Transverse colon (tissue), 4 donors: ENCODE measurements around the gene FLYWCH1. TPM values are rescaled to one million over a fixed set of nuclear protein-coding genes. Genes with fewer than 3 reads are reported as not detected.
A peak's percentile ranks its signal among the peaks of the same experiment; 100 is the strongest.

ENCODE experiments used
- DNase-seq: peaks from one replicate; pipeline ENCODE4 v3.0.0-alpha.2; 2019
- H3K27ac ChIP-seq, 4 donors: fragments of 200-600 bp; sonication (generic); 2 replicates each; pipeline ENCODE4 v1.5.1; 2016 to 2018; ENCODE audit warnings: inconsistent platforms in 4 of 4
- H3K27me3 ChIP-seq: fragments of 200-600 bp; sonication (generic); 2 replicates; pipeline ENCODE4 v1.5.1; 2017; ENCODE audit warnings: inconsistent platforms
- H3K36me3 ChIP-seq, 4 donors: fragments of 200-600 bp; sonication (generic); 2 replicates each; pipeline ENCODE4 v1.5.1; 2017 to 2019; ENCODE audit warnings: inconsistent platforms in 4 of 4
- H3K4me1 ChIP-seq, 4 donors: fragments of 200-600 bp; sonication (generic); 2 replicates each; pipeline ENCODE4 v1.5.1; 2017 to 2020; ENCODE audit warnings: inconsistent platforms in 4 of 4
- H3K4me3 ChIP-seq, 4 donors: fragments of 200-600 bp; sonication (generic); 1 replicate in 1 of 4; 2 replicates in 3 of 4; pipeline versions ENCODE4 v1.5.1 to v1.6.1; 2017 to 2019; ENCODE audit warnings: inconsistent platforms in 4 of 4
- H3K9me3 ChIP-seq, 2 donors: fragments of 200-600 bp; sonication (generic); 2 replicates each; pipeline ENCODE4 v1.5.1; 2017 to 2019; ENCODE audit warnings: inconsistent platforms in 2 of 2
- EP300 ChIP-seq: sonication (generic); formaldehyde crosslinking; IDR thresholded peaks from one replicate; pipeline ENCODE4 v1.6.1; 2017; ENCODE audit warnings: antibody characterized with exemption, low read depth
- POLR2A ChIP-seq: fragments of 450-650 bp; IDR thresholded peaks from one replicate; pipeline ENCODE4 v1.6.1; 2016; ENCODE audit warnings: antibody characterized with exemption, mild to moderate bottlenecking, moderate library complexity
- POLR2AphosphoS5 ChIP-seq, 3 donors: sonication (generic); formaldehyde crosslinking; IDR thresholded peaks; one replicate each; pipeline ENCODE4 v1.6.1; 2016; ENCODE audit warnings: antibody characterized with exemption in 3 of 3
- WGBS, 2 donors: methylation state at CpG; one replicate each; pipeline ENCODE4 v1.1.5; 2018; ENCODE audit warnings: low coverage in 1 of 2; 5-methylcytosine and 5-hydroxymethylcytosine counted together
- in situ Hi-C, 4 donors: fragments of 200-750 bp; cut with MboI; loops; one replicate each; pipeline versions ENCODE4 v1.15.0 to v1.15.1; 2017; ENCODE audit warnings: low sequenced_read_pairs in 3 of 4, low pct_ligation_motif_present in 1 of 4, low pct_unique_long_range_greater_than_20kb in 1 of 4
- intact Hi-C: fragments of 100-400 bp; cut with DNase I; formaldehyde crosslinking; loops from one replicate; pipeline ENCODE4 v1.15.1; 2023; ENCODE audit warnings: low total_unique reads
- total RNA-seq, 4 donors: library from RNA; depleted of rRNA; stranded (reverse); fragments of >200 nt; gene quantifications; one replicate each; pipeline ENCODE4 v1.1.0, GENCODE V29; 2016
- TF ChIP-seq, protein P1 (sequence below), 5 experiments: fragments of 200-600 bp in 3 of 5; fragments of 450-650 bp in 2 of 5; sonication (generic) in 3 of 5; IDR thresholded peaks; 1 replicate in 2 of 5; 2 replicates in 3 of 5; pipeline ENCODE4 v1.5.1; 2016 to 2017; ENCODE audit warnings: antibody characterized with exemption in 5 of 5, inconsistent platforms in 3 of 5, mild to moderate bottlenecking in 2 of 5, moderate library complexity in 1 of 5

The FLYWCH1 gene
- total RNA-seq, 4 donors from 2014 or later = 29.1 to 59.1 (median 34.6) TPM

- no peak for DNase-seq
- H3K4me3 ChIP-seq = no peak overlapping the region
- H3K4me1 ChIP-seq = peaks cover 0 to 23% (median 7%) of the 10 kb centered on the region in 4 donors
- no peaks in the 10 kb centered on the region for H3K9me3 ChIP-seq
- no peak for TF ChIP-seq POLR2A
- no peak for TF ChIP-seq POLR2AphosphoS5 (IDR thresholded peaks at IDR 0.05)
- TF ChIP-seq, protein P1, sequence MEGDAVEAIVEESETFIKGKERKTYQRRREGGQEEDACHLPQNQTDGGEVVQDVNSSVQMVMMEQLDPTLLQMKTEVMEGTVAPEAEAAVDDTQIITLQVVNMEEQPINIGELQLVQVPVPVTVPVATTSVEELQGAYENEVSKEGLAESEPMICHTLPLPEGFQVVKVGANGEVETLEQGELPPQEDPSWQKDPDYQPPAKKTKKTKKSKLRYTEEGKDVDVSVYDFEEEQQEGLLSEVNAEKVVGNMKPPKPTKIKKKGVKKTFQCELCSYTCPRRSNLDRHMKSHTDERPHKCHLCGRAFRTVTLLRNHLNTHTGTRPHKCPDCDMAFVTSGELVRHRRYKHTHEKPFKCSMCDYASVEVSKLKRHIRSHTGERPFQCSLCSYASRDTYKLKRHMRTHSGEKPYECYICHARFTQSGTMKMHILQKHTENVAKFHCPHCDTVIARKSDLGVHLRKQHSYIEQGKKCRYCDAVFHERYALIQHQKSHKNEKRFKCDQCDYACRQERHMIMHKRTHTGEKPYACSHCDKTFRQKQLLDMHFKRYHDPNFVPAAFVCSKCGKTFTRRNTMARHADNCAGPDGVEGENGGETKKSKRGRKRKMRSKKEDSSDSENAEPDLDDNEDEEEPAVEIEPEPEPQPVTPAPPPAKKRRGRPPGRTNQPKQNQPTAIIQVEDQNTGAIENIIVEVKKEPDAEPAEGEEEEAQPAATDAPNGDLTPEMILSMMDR (IDR thresholded peaks at IDR 0.05) = no peak
- no peak for TF ChIP-seq EP300
- WGBS, 2 donors = 86 to 88% methylated on average over 6 to 13 of the region's 13 CpGs
- H3K36me3 ChIP-seq = peaks cover 0 to 11% (median 0%) of the 10 kb centered on the region in 4 donors
- in situ Hi-C loops (loop anchor here in 1 of 4 donors (5.0 kb wide), 1 partner anchor 38 kb away; no protein-coding TSS in a partner anchor), intact Hi-C loops (no loop called here)
- H3K27me3 ChIP-seq = no peaks in the 10 kb centered on the region
- H3K27ac ChIP-seq = no peak overlapping the region
These were observed 3.6 kb downstream of the FLYWCH1 start for GRCh38 chr16:2915196-2915929.

DNA sequence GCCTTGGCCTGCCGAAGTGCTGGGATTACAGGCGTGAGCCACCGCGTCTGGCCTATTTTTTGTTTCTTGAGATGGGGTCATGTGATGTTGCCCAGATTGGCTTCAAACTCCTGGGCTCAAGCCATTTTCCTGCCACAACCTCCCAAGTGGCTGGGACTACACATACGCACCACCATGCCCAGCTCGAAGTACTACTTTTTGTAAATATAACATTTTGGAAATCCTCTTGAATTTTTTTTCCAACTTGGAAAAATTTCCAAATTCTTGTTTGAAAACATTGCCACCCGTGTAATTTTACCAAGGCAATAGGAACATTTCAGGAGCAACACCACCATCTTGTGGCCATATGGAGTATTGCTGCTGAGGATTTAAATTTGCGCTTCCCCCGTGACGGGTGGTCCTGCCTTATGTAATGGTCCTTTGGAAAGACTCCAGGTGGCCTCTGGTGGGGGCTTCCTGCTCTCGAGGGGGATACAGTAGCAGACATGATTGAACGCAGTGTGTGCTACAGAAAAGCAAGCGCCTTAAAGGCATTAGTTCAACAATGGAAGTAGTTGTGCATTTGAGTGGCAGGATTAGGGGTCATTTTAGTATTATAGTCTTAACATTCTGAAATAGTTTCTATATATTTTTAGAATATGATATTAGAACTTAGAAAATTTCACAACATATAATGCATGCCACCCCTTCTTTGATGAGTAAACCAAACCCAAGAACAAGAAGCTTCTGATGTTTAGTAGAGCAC is 8.0 kb downstream of the FLYWCH1 start:
- TF ChIP-seq, protein P1 (IDR thresholded peaks at IDR 0.05) = peak; percentile 91 to 98 (median 93)
- no peak for TF ChIP-seq POLR2AphosphoS5 (IDR thresholded peaks at IDR 0.05)
- H3K4me3 ChIP-seq = no peak overlapping the region
- H3K27me3 ChIP-seq = no peaks in the 10 kb centered on the region
- peaks cover 0 to 11% (median 0%) of the 10 kb centered on the region in 4 donors for H3K36me3 ChIP-seq
- no peaks in the 10 kb centered on the region for H3K9me3 ChIP-seq
- intact Hi-C loops = loop anchor here (5.0 kb wide), 1 partner anchor 42 kb away; no protein-coding TSS in a partner anchor
- H3K4me1 ChIP-seq = peaks cover 0 to 7% (median 0%) of the 10 kb centered on the region in 4 donors
- in situ Hi-C loops = loop anchor here in 2 of 4 donors (5.0 to 10.0 kb wide), 2 partner anchors 42 to 45 kb away; no protein-coding TSS in a partner anchor
- 11 to 16% methylated on average over 10 to 13 of the region's 13 CpGs for WGBS, 2 donors
- peak; percentile 61 for DNase-seq
- H3K27ac ChIP-seq = peak overlapping the region; percentile 34 to 68 (median 62)

DNA sequence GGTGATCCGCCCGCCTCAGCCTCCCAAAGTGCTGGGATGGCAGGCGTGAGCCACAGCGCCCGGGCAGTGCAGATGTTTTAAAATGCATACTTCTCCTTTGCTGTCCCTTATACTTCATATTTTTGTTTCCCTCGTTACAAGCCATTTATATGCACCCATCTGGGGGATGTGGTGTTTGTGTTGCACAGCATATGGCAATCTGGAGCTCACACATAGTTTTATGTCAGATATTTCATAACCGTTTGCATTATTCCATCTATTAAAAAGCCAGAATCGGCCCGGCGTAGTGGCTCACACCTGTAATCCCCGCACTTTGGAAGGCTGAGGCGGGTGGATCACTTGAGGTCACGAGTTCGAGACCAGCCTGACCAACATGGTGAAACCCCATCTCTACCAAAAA is 11.8 kb downstream of the FLYWCH1 start:
- in situ Hi-C loops (loop anchor here in 1 of 4 donors (10.0 kb wide), 1 partner anchor 49 kb away; no protein-coding TSS in a partner anchor), intact Hi-C loops (loop anchor here (5.0 kb wide), 1 partner anchor 46 kb away; no protein-coding TSS in a partner anchor)
- no peaks in the 10 kb centered on the region for H3K27me3 ChIP-seq
- TF ChIP-seq EP300 (no peak), POLR2AphosphoS5 (IDR thresholded peaks at IDR 0.05) (no peak), POLR2A (no peak)
- TF ChIP-seq, protein P1 (IDR thresholded peaks at IDR 0.05) = no peak
- no peak overlapping the region for H3K4me3 ChIP-seq
- 94% methylated on average over 14 of the region's 14 CpGs; no CpG with 5 or more reads in 1 of the 2 donors for WGBS, 2 donors
- no peaks in the 10 kb centered on the region for H3K36me3 ChIP-seq
- no peak for DNase-seq
- H3K9me3 ChIP-seq = no peaks in the 10 kb centered on the region
- no peak overlapping the region for H3K27ac ChIP-seq
- H3K4me1 ChIP-seq = peaks cover 0 to 14% (median 2%) of the 10 kb centered on the region in 4 donors
